Activated naive CD4-positive, alpha-beta T cell (primary cell): ENCODE measurements around the gene OPN1SW.

Source experiments
- DNase-seq, 4 experiments: peaks; one replicate each; lab custom pipeline; 2025; lab: John Stamatoyannopoulos, UW

The OPN1SW gene

GRCh38 chr7:128732521-128733277 is 42.9 kb downstream of the OPN1SW start:
- DNase-seq = no peak

- DNase-seq = no peak
These were observed 44.4 kb downstream of the OPN1SW start for GRCh38 chr7:128731184-128731583.

- DNase-seq = no peak
These were observed 46.1 kb downstream of the OPN1SW start for GRCh38 chr7:128729494-128729893.

GRCh38 chr7:128728598-128728997 is 47.0 kb downstream of the OPN1SW start:
- DNase-seq = no peak

- no peak for DNase-seq
These were observed 48.4 kb downstream of the OPN1SW start for GRCh38 chr7:128727239-128727638.

GRCh38 chr7:128726737-128727072 is 48.9 kb downstream of the OPN1SW start:
- DNase-seq = no peak

GRCh38 chr7:128726059-128726736 is 49.4 kb downstream of the OPN1SW start:
- DNase-seq = no peak

- no peak for DNase-seq
These were observed 50.1 kb downstream of the OPN1SW start for GRCh38 chr7:128725531-128725930.

- no peak for DNase-seq
These were observed 50.9 kb downstream of the OPN1SW start for GRCh38 chr7:128724743-128725142.
